HG03571 (cell line): ENCODE measurements around the gene UBE2M.
"Not testable (repeated sequence)": the region's sequence is repeated elsewhere in the genome, so short reads cannot be mapped to it uniquely, and the experiment has no call there.

Experiments used
- ATAC-seq: cut with Tn5 transposase; IDR thresholded peaks from one replicate; pipeline ENCODE4 v1.9.1; 2021; ENCODE audit not compliant: unreplicated experiment

UBE2M gene

GRCh38 chr19:58558066-58558622 lies at the start of gene UBE2M:
TSS of gene UBE2M (minus strand) at chr19:58558611. CDS start at chr19:58558381, 230 bp downstream.
- peak; percentile 2 for ATAC-seq

GRCh38 chr19:58607213-58607612 lies 48.8 kb upstream of the UBE2M start:
- not testable (repeated sequence) for ATAC-seq

- not testable (repeated sequence) for ATAC-seq
These were observed 48.0 kb upstream of the UBE2M start for GRCh38 chr19:58606251-58606896.

- no peak for ATAC-seq
These were observed 27.8 kb upstream of the UBE2M start for GRCh38 chr19:58586133-58586765.

- no peak for ATAC-seq
These were observed 27.2 kb upstream of the UBE2M start for GRCh38 chr19:58585442-58586132.

- no peak for ATAC-seq
These were observed 26.4 kb upstream of the UBE2M start for GRCh38 chr19:58584498-58585441.

GRCh38 chr19:58582985-58583384 lies 24.6 kb upstream of the UBE2M start:
- ATAC-seq = no peak

- ATAC-seq = no peak
These were observed 23.1 kb upstream of the UBE2M start for GRCh38 chr19:58581227-58582141.

- no peak for ATAC-seq
These were observed 21.2 kb upstream of the UBE2M start for GRCh38 chr19:58579473-58580142.

- no peak for ATAC-seq
These were observed 19.9 kb upstream of the UBE2M start for GRCh38 chr19:58578012-58578925.

- ATAC-seq = not testable (repeated sequence)
These were observed 19.2 kb upstream of the UBE2M start for GRCh38 chr19:58577581-58577980.

- ATAC-seq = peak; percentile 47
These were observed 17.0 kb upstream of the UBE2M start for GRCh38 chr19:58575183-58576041.

GRCh38 chr19:58573658-58574164 lies 15.3 kb upstream of the UBE2M start:
- ATAC-seq = no peak

- ATAC-seq = peak; percentile 52
These were observed 14.6 kb upstream of the UBE2M start, which contains the start of gene MZF1 for GRCh38 chr19:58572818-58573657. TSS of gene MZF1 (minus strand) at chr19:58573335. CDS start at chr19:58571389, 1,946 bp downstream.

GRCh38 chr19:58572026-58572817 lies 13.8 kb upstream of the UBE2M start:
- ATAC-seq = no peak
